Measurements from ENCODE around the gene NFAT5. TPM values are rescaled to one million over a fixed set of nuclear protein-coding genes. Genes with fewer than 3 reads are reported as not detected.

Gene NFAT5
- total and polyA plus RNA-seq, 2 donors (not counting 3 experiments of a cell fraction or from before 2014, with no cell fraction given) = 17.2 to 49.5 TPM

DNA sequence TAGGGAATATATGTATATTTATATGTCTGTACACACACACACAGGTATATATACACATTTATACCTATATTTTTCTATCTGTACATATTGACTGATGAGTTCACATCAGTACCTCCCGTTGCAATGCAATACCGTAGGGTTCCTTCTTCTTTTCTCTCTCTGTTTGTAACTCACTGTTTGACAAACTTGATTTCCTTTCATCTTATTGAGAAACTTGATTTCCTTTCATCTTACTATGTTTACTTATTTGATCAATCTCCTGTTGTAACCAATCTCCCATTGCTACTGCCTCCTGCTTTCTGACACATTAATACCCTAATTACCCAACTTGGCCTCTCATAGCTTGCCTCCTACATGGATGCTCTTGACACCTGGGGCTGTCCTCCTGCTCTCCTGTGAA is 49.8 kb downstream of the NFAT5 start:
- Histone ChIP-seq H3K9me3 (replicated peaks; ENCODE audit: control insufficient read depth, insufficient read depth, low read length) (no peaks in the 10 kb centered on the region), H2AFZ (ENCODE audit: low read depth, low read length) (no peak overlapping the region), H3K4me3 (replicated peaks in 1 of 3; ENCODE audit: insufficient read depth in 1 of 3, low read depth in 1 of 3, low read length in 3 of 3) (no peak overlapping the region), H3K27me3 (ENCODE audit: control insufficient read depth in 2 of 2, insufficient read depth in 2 of 2, low read length in 2 of 2) (no peaks in the 10 kb centered on the region), H3K36me3 (ENCODE audit: control insufficient read depth in 2 of 2, extremely low read depth in 1 of 2, insufficient read depth in 2 of 2, low read length in 2 of 2) (no peaks in the 10 kb centered on the region), H3K9ac (replicated peaks; ENCODE audit: extremely low read depth, insufficient read depth, low read length) (no peak overlapping the region), H3K4me2 (ENCODE audit: insufficient read depth, low read length) (no peak overlapping the region), H3K79me2 (ENCODE audit: control insufficient read depth, insufficient read depth, low read length) (peaks cover 66% of the 10 kb centered on the region), H3K9me1 (replicated peaks; ENCODE audit: control insufficient read depth, extremely low read depth, insufficient read depth, low read length) (peaks cover 6% of the 10 kb centered on the region), H4K20me1 (replicated peaks; ENCODE audit: control insufficient read depth, extremely low read depth, insufficient read depth, low read length) (peaks cover 5% of the 10 kb centered on the region), H3K4me1 (ENCODE audit: control insufficient read depth, extremely low read depth, insufficient read depth, low read length) (peaks cover 22% of the 10 kb centered on the region), H3K27ac (ENCODE audit: insufficient read depth, low read depth, low read length) (no peak overlapping the region)
- no peak for FAIRE-seq
- intact Hi-C loops (cut with micrococcal nuclease) = loop anchor here (5.0 kb wide), 1 partner anchor 218 kb away; no protein-coding TSS in a partner anchor
- ChIA-PET POLR2A (no interaction called here), CTCF (interaction anchor here (1.8 kb wide), 1 partner anchor 219 kb away, joined by 5 read pairs; no protein-coding TSS in a partner anchor)
- dilution Hi-C loops (cut with MboI; ENCODE audit: extremely low pct_ligation_motif_present, low sequenced_read_pairs) = no loop called here
- TF ChIP-seq EZH2 (IDR thresholded peaks at IDR 0.05; ENCODE audit: borderline replicate concordance, low read depth, low read length, severe bottlenecking) = no peak
- TF ChIP-seq POLR2A (IDR thresholded peaks at IDR 0.05; ENCODE audit: low read depth, low read length) = no peak
- TF ChIP-seq JUN (IDR thresholded peaks at IDR 0.05; ENCODE audit: borderline replicate concordance, insufficient read depth, insufficient read length, low read depth) = no peak
- no peak for TF ChIP-seq FOS (IDR thresholded peaks at IDR 0.05; ENCODE audit: borderline replicate concordance, insufficient read depth, low read length)
- no peak for TF ChIP-seq GATA2 (IDR thresholded peaks at IDR 0.05; ENCODE audit: insufficient read depth, insufficient read length, low read depth, low read length)
- TF ChIP-seq, protein P1, sequence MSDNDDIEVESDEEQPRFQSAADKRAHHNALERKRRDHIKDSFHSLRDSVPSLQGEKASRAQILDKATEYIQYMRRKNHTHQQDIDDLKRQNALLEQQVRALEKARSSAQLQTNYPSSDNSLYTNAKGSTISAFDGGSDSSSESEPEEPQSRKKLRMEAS (IDR thresholded peaks at IDR 0.05; ENCODE audit: insufficient read depth, insufficient read length) = no peak
- TF ChIP-seq MYC (IDR thresholded peaks at IDR 0.05; ENCODE audit: low read depth, low read length) = no peak
- TF ChIP-seq, protein P2, sequence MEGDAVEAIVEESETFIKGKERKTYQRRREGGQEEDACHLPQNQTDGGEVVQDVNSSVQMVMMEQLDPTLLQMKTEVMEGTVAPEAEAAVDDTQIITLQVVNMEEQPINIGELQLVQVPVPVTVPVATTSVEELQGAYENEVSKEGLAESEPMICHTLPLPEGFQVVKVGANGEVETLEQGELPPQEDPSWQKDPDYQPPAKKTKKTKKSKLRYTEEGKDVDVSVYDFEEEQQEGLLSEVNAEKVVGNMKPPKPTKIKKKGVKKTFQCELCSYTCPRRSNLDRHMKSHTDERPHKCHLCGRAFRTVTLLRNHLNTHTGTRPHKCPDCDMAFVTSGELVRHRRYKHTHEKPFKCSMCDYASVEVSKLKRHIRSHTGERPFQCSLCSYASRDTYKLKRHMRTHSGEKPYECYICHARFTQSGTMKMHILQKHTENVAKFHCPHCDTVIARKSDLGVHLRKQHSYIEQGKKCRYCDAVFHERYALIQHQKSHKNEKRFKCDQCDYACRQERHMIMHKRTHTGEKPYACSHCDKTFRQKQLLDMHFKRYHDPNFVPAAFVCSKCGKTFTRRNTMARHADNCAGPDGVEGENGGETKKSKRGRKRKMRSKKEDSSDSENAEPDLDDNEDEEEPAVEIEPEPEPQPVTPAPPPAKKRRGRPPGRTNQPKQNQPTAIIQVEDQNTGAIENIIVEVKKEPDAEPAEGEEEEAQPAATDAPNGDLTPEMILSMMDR (IDR thresholded peaks at IDR 0.05; ENCODE audit: extremely low read depth in 1 of 2, insufficient read depth in 1 of 2, low read depth in 1 of 2, low read length in 2 of 2) = no peak
- TF ChIP-seq POLR2AphosphoS5 (IDR thresholded peaks at IDR 0.05; ENCODE audit: insufficient read depth, low read depth, low read length) = no peak
- DNase-seq (ENCODE audit: low read depth, low spot score) = no peak
- BruUV-seq (replicated peaks) = no TSS peak

Data from endothelial cell of umbilical vein (primary cell).